Ovary (tissue), 3 donors: Measurements from ENCODE around the gene PQBP1.
"Not testable (repeated sequence)": the region's sequence is repeated elsewhere in the genome, so short reads cannot be mapped to it uniquely, and the experiment has no call there.

ENCODE experiments used
- EP300 ChIP-seq: sonication (generic); formaldehyde crosslinking; IDR thresholded peaks from one replicate; pipeline ENCODE4 v1.6.1; 2017; ENCODE audit warnings: antibody characterized with exemption
- POLR2A ChIP-seq: fragments of 450-650 bp; IDR thresholded peaks from one replicate; pipeline ENCODE4 v1.6.1; 2017; ENCODE audit warnings: antibody characterized with exemption, mild to moderate bottlenecking, moderate library complexity
- TF ChIP-seq, protein P1 (sequence below), 3 donors: fragments of 450-650 bp in 2 of 3; fragments of 200-600 bp in 1 of 3; IDR thresholded peaks; one replicate each; pipeline versions ENCODE4 v1.5.1 to v1.8.0; 2016 to 2022; ENCODE audit warnings: antibody characterized with exemption in 3 of 3, mild to moderate bottlenecking in 1 of 3
- donor health status: DM: no; HTN: no; CAD: no.

DNA sequence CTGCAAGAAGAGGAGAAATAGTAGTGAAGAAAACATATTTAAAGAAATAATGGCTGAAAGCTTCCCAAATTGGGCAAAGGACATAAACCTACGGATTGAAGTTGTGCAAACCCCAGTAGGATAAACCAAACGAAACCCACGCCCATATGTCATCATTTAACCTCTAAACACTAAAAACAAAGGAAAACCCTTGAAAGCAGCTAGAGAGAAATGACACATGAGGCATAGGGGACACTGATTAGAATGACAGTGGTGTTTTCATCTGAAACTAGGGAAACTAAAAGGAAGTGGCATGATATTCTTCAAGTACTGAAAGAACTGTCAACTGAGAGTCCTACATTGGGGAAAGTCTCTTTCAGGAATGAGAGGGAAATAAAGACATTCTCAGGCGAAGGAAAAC is 20.8 kb upstream of the PQBP1 start:
- TF ChIP-seq, protein P1, sequence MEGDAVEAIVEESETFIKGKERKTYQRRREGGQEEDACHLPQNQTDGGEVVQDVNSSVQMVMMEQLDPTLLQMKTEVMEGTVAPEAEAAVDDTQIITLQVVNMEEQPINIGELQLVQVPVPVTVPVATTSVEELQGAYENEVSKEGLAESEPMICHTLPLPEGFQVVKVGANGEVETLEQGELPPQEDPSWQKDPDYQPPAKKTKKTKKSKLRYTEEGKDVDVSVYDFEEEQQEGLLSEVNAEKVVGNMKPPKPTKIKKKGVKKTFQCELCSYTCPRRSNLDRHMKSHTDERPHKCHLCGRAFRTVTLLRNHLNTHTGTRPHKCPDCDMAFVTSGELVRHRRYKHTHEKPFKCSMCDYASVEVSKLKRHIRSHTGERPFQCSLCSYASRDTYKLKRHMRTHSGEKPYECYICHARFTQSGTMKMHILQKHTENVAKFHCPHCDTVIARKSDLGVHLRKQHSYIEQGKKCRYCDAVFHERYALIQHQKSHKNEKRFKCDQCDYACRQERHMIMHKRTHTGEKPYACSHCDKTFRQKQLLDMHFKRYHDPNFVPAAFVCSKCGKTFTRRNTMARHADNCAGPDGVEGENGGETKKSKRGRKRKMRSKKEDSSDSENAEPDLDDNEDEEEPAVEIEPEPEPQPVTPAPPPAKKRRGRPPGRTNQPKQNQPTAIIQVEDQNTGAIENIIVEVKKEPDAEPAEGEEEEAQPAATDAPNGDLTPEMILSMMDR (IDR thresholded peaks at IDR 0.05): not testable (repeated sequence)
- not testable (repeated sequence) for TF ChIP-seq POLR2A, EP300
